H9 (cell line): Measurements from ENCODE around the gene INTS4. TPM values are rescaled to one million over a fixed set of nuclear protein-coding genes. Genes with fewer than 3 reads are reported as not detected.

Experiments used
- DNase-seq: peaks from one replicate; pipeline ENCODE4 v3.0.0-alpha.2; 2017
- H2AFZ ChIP-seq: one replicate; pipeline ENCODE4 v1.6.1; 2013; ENCODE audit warnings: mild to moderate bottlenecking, low read length, control low read depth, moderate library complexity
- H2AK5ac ChIP-seq: 2 replicates; pipeline ENCODE4 v1.6.1; 2013; ENCODE audit warnings: low read length, control low read depth, mixed read lengths; ENCODE audit not compliant: insufficient read length
- H2BK120ac ChIP-seq: one replicate; pipeline ENCODE4 v1.6.1; 2013; ENCODE audit warnings: low read depth, mild to moderate bottlenecking, low read length, control low read depth, inconsistent platforms; ENCODE audit not compliant: poor library complexity, severe bottlenecking
- H2BK12ac ChIP-seq: 2 replicates; pipeline ENCODE4 v1.6.1; 2013; ENCODE audit warnings: low read length, control low read depth, mixed read lengths, low read depth; ENCODE audit not compliant: insufficient read length
- H2BK15ac ChIP-seq: 2 replicates; pipeline ENCODE4 v1.6.1; 2013; ENCODE audit warnings: low read depth, low read length, control low read depth
- H2BK20ac ChIP-seq: one replicate; pipeline ENCODE4 v1.6.1; 2013; ENCODE audit warnings: low read depth, mild to moderate bottlenecking, low read length, control low read depth, inconsistent platforms; ENCODE audit not compliant: poor library complexity, severe bottlenecking
- H2BK5ac ChIP-seq: 2 replicates; pipeline ENCODE4 v1.6.1; 2013; ENCODE audit warnings: low read length, control low read depth, mixed read lengths; ENCODE audit not compliant: insufficient read length
- H3K14ac ChIP-seq: 2 replicates; pipeline ENCODE4 v1.6.1; 2013; ENCODE audit warnings: low read length, control low read depth; ENCODE audit not compliant: insufficient read depth
- H3K18ac ChIP-seq: 2 replicates; pipeline ENCODE4 v1.6.1; 2013; ENCODE audit warnings: low read depth, mild to moderate bottlenecking, mixed read lengths, low read length, control low read depth; ENCODE audit not compliant: insufficient read length
- H3K23ac ChIP-seq: 2 replicates; pipeline ENCODE4 v1.6.1; 2013; ENCODE audit warnings: low read length, control low read depth, mixed read lengths, low read depth; ENCODE audit not compliant: insufficient read length
- H3K23me2 ChIP-seq: 2 replicates; pipeline ENCODE4 v1.6.1; 2013; ENCODE audit warnings: low read depth, mild to moderate bottlenecking, mixed read lengths, low read length, control low read depth; ENCODE audit not compliant: insufficient read length, poor library complexity, severe bottlenecking
- H3K27ac ChIP-seq: 2 replicates; pipeline ENCODE4 v1.5.1; 2013; ENCODE audit warnings: low read length, control low read depth, mixed read lengths, low read depth; ENCODE audit not compliant: insufficient read length
- H3K27me3 ChIP-seq: 2 replicates; pipeline ENCODE4 v1.6.1; 2013; ENCODE audit warnings: low read length, control low read depth, inconsistent platforms; ENCODE audit not compliant: insufficient read depth
- H3K4ac ChIP-seq: 2 replicates; pipeline ENCODE4 v1.6.1; 2013; ENCODE audit warnings: low read depth, mild to moderate bottlenecking, control low read depth, inconsistent platforms, low read length, moderate library complexity
- H3K4me1 ChIP-seq: 2 replicates; pipeline ENCODE4 v1.6.1; 2013; ENCODE audit warnings: low read length, control low read depth, inconsistent platforms; ENCODE audit not compliant: insufficient read depth
- H3K4me2 ChIP-seq: 2 replicates; pipeline ENCODE4 v1.6.1; 2013; ENCODE audit warnings: low read length, control low read depth, mixed read lengths; ENCODE audit not compliant: insufficient read length, insufficient read depth
- H3K56ac ChIP-seq: 2 replicates; pipeline ENCODE4 v1.6.1; 2013; ENCODE audit warnings: low read depth, mild to moderate bottlenecking, mixed read lengths, low read length, control low read depth; ENCODE audit not compliant: insufficient read length
- H3K79me1 ChIP-seq: 2 replicates; pipeline ENCODE4 v1.6.1; 2013; ENCODE audit warnings: low read depth, mild to moderate bottlenecking, moderate library complexity, low read length, control low read depth, inconsistent platforms; ENCODE audit not compliant: insufficient read depth, poor library complexity, severe bottlenecking
- H3K79me2 ChIP-seq: 2 replicates; pipeline ENCODE4 v1.6.1; 2013; ENCODE audit warnings: low read length, control low read depth, inconsistent platforms; ENCODE audit not compliant: insufficient read depth
- H3K9ac ChIP-seq: 2 replicates; pipeline ENCODE4 v1.6.1; 2013; ENCODE audit warnings: low read length, control low read depth, mixed read lengths; ENCODE audit not compliant: insufficient read length; ENCODE audit errors: extremely low read depth
- H3K9me3 ChIP-seq: one replicate; pipeline ENCODE4 v1.6.1; 2013; ENCODE audit warnings: low read depth, low read length, inconsistent platforms; ENCODE audit not compliant: control insufficient read depth
- H3T11ph ChIP-seq: one replicate; pipeline ENCODE4 v1.6.1; 2013; ENCODE audit warnings: mild to moderate bottlenecking, low read length, control low read depth, inconsistent platforms
- H4K20me1 ChIP-seq: one replicate; pipeline ENCODE4 v1.6.1; 2013; ENCODE audit not compliant: control insufficient read depth, insufficient read length, insufficient read depth
- H4K5ac ChIP-seq: 2 replicates; pipeline ENCODE4 v1.6.1; 2013; ENCODE audit warnings: low read depth, mild to moderate bottlenecking, mixed read lengths, low read length, control low read depth; ENCODE audit not compliant: insufficient read length
- H4K8ac ChIP-seq: replicated peaks from 2 replicates; pipeline ENCODE4 v1.6.1; 2013; ENCODE audit warnings: low read length, control low read depth, mixed read lengths, low read depth; ENCODE audit not compliant: insufficient read length
- H4K91ac ChIP-seq: 2 replicates; pipeline ENCODE4 v1.6.1; 2013; ENCODE audit warnings: low read depth, mild to moderate bottlenecking, moderate library complexity, mixed read lengths, low read length, control low read depth; ENCODE audit not compliant: insufficient read length
- H3K27ac Mint-ChIP-seq, 3 experiments: 2 replicates in 2 of 3; 3 replicates in 1 of 3; pipeline ENCODE4 v1.8.0; 2020 to 2021; ENCODE audit warnings: mixed read lengths in 3 of 3, mild to moderate bottlenecking in 1 of 3, moderate library complexity in 1 of 3
- H3K27me3 Mint-ChIP-seq: 2 replicates; pipeline ENCODE4 v1.8.0; 2021; ENCODE audit warnings: low read depth, mild to moderate bottlenecking, moderate library complexity, mixed read lengths
- H3K36me3 Mint-ChIP-seq, 3 experiments: 2 replicates in 2 of 3; 3 replicates in 1 of 3; pipeline ENCODE4 v1.8.0; 2020 to 2021; ENCODE audit warnings: low read depth in 3 of 3, mixed read lengths in 3 of 3; ENCODE audit not compliant: insufficient read depth in 1 of 3
- H3K4me1 Mint-ChIP-seq, 2 experiments: 2 replicates each; pipeline ENCODE4 v1.8.0; 2020; ENCODE audit warnings: mixed read lengths in 2 of 2
- H3K4me3 Mint-ChIP-seq, 2 experiments: 2 replicates in 1 of 2; 3 replicates in 1 of 2; pipeline ENCODE4 v1.8.0; 2020 to 2021; ENCODE audit warnings: mild to moderate bottlenecking in 2 of 2, mixed read lengths in 2 of 2, moderate library complexity in 1 of 2
- H3K9me3 Mint-ChIP-seq, 2 experiments: 2 replicates in 1 of 2; 3 replicates in 1 of 2; pipeline ENCODE4 v1.8.0; 2020; ENCODE audit warnings: mild to moderate bottlenecking in 2 of 2, mixed read lengths in 2 of 2, moderate library complexity in 1 of 2
- CTCF ChIP-seq: fragments of 200-600 bp; sonication (generic); conservative IDR thresholded peaks from 3 replicates; pipeline ENCODE4 v1.8.0; 2021; ENCODE audit warnings: antibody characterized with exemption, mild to moderate bottlenecking
- whole genome bisulfite sequencing: extraction: QIAGEN DNeasy Blood & Tissue Kit; methylation state at CpG from one replicate; pipeline ENCODE4 v1.1.7; 2013; ENCODE audit warnings: missing lambda C conversion rate, low lambda C conversion rate, mixed read lengths; ENCODE audit not compliant: insufficient read length; ENCODE audit errors: extremely low coverage; 5-methylcytosine and 5-hydroxymethylcytosine counted together
- total RNA-seq: library from RNA; stranded (reverse); gene quantifications from 2 replicates; pipeline ENCODE4 v1.2.1, GENCODE V29; 2021

The INTS4 gene
- total RNA-seq, 1 experiment from 2014 or later: 38.6 TPM

GRCh38 chr11:78010304-78010703 is 15.8 kb upstream of the INTS4 start:
- H3K4ac ChIP-seq: no peak overlapping the region
- H3K27me3 ChIP-seq: no peaks in the 10 kb centered on the region
- H3K27ac Mint-ChIP-seq: no peak overlapping the region

More at GRCh38 chr11:78010304-78010703, 15.8 kb upstream of the INTS4 start:
- no peak overlapping the region for H2BK120ac ChIP-seq
- whole genome bisulfite sequencing: no CpG with 5 or more reads among the region's 1 CpG
- peaks cover 0 to under 1% (median 0%) of the 10 kb centered on the region in 3 experiments; a peak in 1 of 7 replicates for H3K36me3 Mint-ChIP-seq
- H3K4me2 ChIP-seq: no peak overlapping the region
- no peaks in the 10 kb centered on the region for H3K79me1 ChIP-seq
- TF ChIP-seq CTCF: no peak
- H3K79me2 ChIP-seq: no peaks in the 10 kb centered on the region
- H3K27ac ChIP-seq: no peak overlapping the region
- H4K8ac ChIP-seq: no peak overlapping the region
- H3K9me3 Mint-ChIP-seq: no peaks in the 10 kb centered on the region
- no peaks in the 10 kb centered on the region for H3K23me2 ChIP-seq
- no peaks in the 10 kb centered on the region for H4K20me1 ChIP-seq
- DNase-seq: no peak
- no peak overlapping the region for H4K5ac ChIP-seq
- no peak overlapping the region for H3K18ac ChIP-seq
- H2BK15ac ChIP-seq: no peak overlapping the region
- no peak overlapping the region for H3K9ac ChIP-seq
- H3K27me3 Mint-ChIP-seq: no peaks in the 10 kb centered on the region; the same call in 1 of the 2 replicates
- no peak overlapping the region for H2BK20ac ChIP-seq
- H3T11ph ChIP-seq: no peak overlapping the region
- H3K4me3 Mint-ChIP-seq: no peak overlapping the region
- no peak overlapping the region for H2AK5ac ChIP-seq
- no peak overlapping the region for H2BK12ac ChIP-seq
- no peak overlapping the region for H3K56ac ChIP-seq
- H2BK5ac ChIP-seq: no peak overlapping the region
- H3K4me1 Mint-ChIP-seq: no peaks in the 10 kb centered on the region
- H3K4me1 ChIP-seq: no peaks in the 10 kb centered on the region
- no peak overlapping the region for H3K23ac ChIP-seq
- no peak overlapping the region for H2AFZ ChIP-seq
- H3K14ac ChIP-seq: no peak overlapping the region
- H3K9me3 ChIP-seq: no peaks in the 10 kb centered on the region
- no peak overlapping the region for H4K91ac ChIP-seq
